ENCODE results near the gene SLC7A8. TPM values are rescaled to one million over a fixed set of nuclear protein-coding genes. Genes with fewer than 3 reads are reported as not detected.

Gene SLC7A8
- polyA plus RNA-seq, 1 donor = 94.4 TPM

GRCh38 chr14:23173031-23173430 is 10.4 kb downstream of the SLC7A8 start:
- no peaks in the 10 kb centered on the region for H3K36me3 ChIP-seq (ENCODE audit: control insufficient read depth, insufficient read depth, low read length)
- no peak overlapping the region for H3K27ac ChIP-seq (ENCODE audit: low read length)

DNA sequence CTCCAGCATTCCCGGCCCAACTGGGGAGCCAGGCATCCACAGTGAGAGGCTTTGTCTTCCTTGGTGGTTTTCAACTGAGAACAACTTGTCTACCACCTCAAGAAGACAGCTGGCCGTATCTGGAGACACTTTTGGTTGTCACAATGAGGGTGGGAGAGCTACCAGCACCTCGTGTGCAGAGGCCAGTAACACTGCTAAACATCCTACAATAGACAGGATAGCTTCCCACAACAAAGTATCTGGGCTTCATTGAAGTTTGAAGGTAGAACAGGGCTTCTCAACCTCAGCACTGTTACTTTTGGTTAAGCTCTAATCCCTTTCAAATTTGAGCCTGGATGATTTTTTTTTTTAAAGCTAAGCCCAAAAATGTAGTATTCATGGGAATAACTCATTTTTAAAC is 10.9 kb downstream of the SLC7A8 start:
- Histone ChIP-seq H3K4me3 (ENCODE audit: low read length) (no peak overlapping the region), H3K9me3 (ENCODE audit: control insufficient read depth, low read depth, low read length) (no peaks in the 10 kb centered on the region), H3K27ac (ENCODE audit: low read length) (no peak overlapping the region), H3K36me3 (ENCODE audit: control insufficient read depth, insufficient read depth, low read length) (no peaks in the 10 kb centered on the region), H3K27me3 (ENCODE audit: control insufficient read depth, insufficient read depth, low read length) (no peaks in the 10 kb centered on the region), H3K4me1 (ENCODE audit: control insufficient read depth, insufficient read depth, low read length) (peaks cover 39% of the 10 kb centered on the region)
- WGBS (ENCODE audit: insufficient coverage, low lambda C conversion rate) = no CpG with 5 or more reads among the region's 3 CpGs
- no peak for DNase-seq

More at GRCh38 chr14:23173031-23173430, 10.4 kb downstream of the SLC7A8 start:
- no peak overlapping the region for H3K4me3 ChIP-seq (ENCODE audit: low read length)
- H3K4me1 ChIP-seq (ENCODE audit: control insufficient read depth, insufficient read depth, low read length) = peaks cover 38% of the 10 kb centered on the region
- no CpG with 5 or more reads among the region's 2 CpGs for WGBS (ENCODE audit: insufficient coverage, low lambda C conversion rate)
- H3K9me3 ChIP-seq (ENCODE audit: control insufficient read depth, low read depth, low read length) = no peaks in the 10 kb centered on the region
- DNase-seq = no peak
- no peaks in the 10 kb centered on the region for H3K27me3 ChIP-seq (ENCODE audit: control insufficient read depth, insufficient read depth, low read length)

- Histone ChIP-seq H3K4me1 (ENCODE audit: control insufficient read depth, insufficient read depth, low read length) (peaks cover 42% of the 10 kb centered on the region), H3K9me3 (ENCODE audit: control insufficient read depth, low read depth, low read length) (no peaks in the 10 kb centered on the region), H3K4me3 (ENCODE audit: low read length) (no peak overlapping the region), H3K27ac (ENCODE audit: low read length) (no peak overlapping the region), H3K36me3 (ENCODE audit: control insufficient read depth, insufficient read depth, low read length) (no peaks in the 10 kb centered on the region), H3K27me3 (ENCODE audit: control insufficient read depth, insufficient read depth, low read length) (no peaks in the 10 kb centered on the region)
- DNase-seq = no peak
- WGBS (ENCODE audit: insufficient coverage, low lambda C conversion rate) = no CpG with 5 or more reads among the region's 5 CpGs
Measured at GRCh38 chr14:23172096-23172495, 11.4 kb downstream of the SLC7A8 start.

GRCh38 chr14:23171222-23171975 is 12.1 kb downstream of the SLC7A8 start:
- WGBS (ENCODE audit: insufficient coverage, low lambda C conversion rate) = no CpG with 5 or more reads among the region's 8 CpGs
- no peaks in the 10 kb centered on the region for H3K9me3 ChIP-seq (ENCODE audit: control insufficient read depth, low read depth, low read length)
- H3K27me3 ChIP-seq (ENCODE audit: control insufficient read depth, insufficient read depth, low read length) = no peaks in the 10 kb centered on the region
- H3K4me1 ChIP-seq (ENCODE audit: control insufficient read depth, insufficient read depth, low read length) = peaks cover 48% of the 10 kb centered on the region
- peaks cover 1% of the 10 kb centered on the region for H3K36me3 ChIP-seq (ENCODE audit: control insufficient read depth, insufficient read depth, low read length)
- H3K4me3 ChIP-seq (ENCODE audit: low read length) = no peak overlapping the region
- no peak for DNase-seq
- H3K27ac ChIP-seq (ENCODE audit: low read length) = no peak overlapping the region

GRCh38 chr14:23169622-23170021 is 13.8 kb downstream of the SLC7A8 start:
- Histone ChIP-seq H3K4me3 (ENCODE audit: low read length) (no peak overlapping the region), H3K27me3 (ENCODE audit: control insufficient read depth, insufficient read depth, low read length) (no peaks in the 10 kb centered on the region), H3K36me3 (ENCODE audit: control insufficient read depth, insufficient read depth, low read length) (peaks cover 14% of the 10 kb centered on the region), H3K9me3 (ENCODE audit: control insufficient read depth, low read depth, low read length) (no peaks in the 10 kb centered on the region), H3K4me1 (ENCODE audit: control insufficient read depth, insufficient read depth, low read length) (peaks cover 49% of the 10 kb centered on the region), H3K27ac (ENCODE audit: low read length) (no peak overlapping the region)
- no peak for DNase-seq
- 100% methylated on average over 3 of the region's 6 CpGs for WGBS (ENCODE audit: insufficient coverage, low lambda C conversion rate)

DNA sequence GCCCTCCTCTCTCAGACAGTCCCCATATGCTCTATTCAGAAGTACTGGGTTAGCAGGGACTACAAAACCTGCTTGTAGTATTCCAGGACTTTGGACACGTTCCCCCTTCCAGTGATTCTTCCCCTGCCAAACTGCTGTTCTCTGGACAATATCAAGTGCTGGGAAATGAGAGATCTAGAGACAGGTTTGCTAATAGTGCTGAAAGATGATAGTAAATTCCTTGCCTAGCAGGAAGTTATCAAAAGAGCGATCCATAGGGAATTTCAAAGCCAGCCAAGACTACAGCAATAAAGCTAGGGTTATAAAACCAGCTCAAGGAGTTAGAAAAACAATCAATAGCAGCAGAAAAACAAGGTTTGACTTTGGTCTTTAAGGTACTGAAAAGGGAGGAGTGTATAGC is 15.2 kb downstream of the SLC7A8 start:
- peak; percentile 66 to 84 for DNase-seq
- no peak overlapping the region for H3K4me3 ChIP-seq (ENCODE audit: low read length)
- peaks cover 19% of the 10 kb centered on the region for H3K36me3 ChIP-seq (ENCODE audit: control insufficient read depth, insufficient read depth, low read length)
- H3K27me3 ChIP-seq (ENCODE audit: control insufficient read depth, insufficient read depth, low read length) = no peaks in the 10 kb centered on the region
- H3K4me1 ChIP-seq (ENCODE audit: control insufficient read depth, insufficient read depth, low read length) = peaks cover 41% of the 10 kb centered on the region
- H3K27ac ChIP-seq (ENCODE audit: low read length) = peak overlapping the region; percentile 60
- 14% methylated on average over 1 of the region's 2 CpGs for WGBS (ENCODE audit: insufficient coverage, low lambda C conversion rate)
- H3K9me3 ChIP-seq (ENCODE audit: control insufficient read depth, low read depth, low read length) = no peaks in the 10 kb centered on the region

DNA sequence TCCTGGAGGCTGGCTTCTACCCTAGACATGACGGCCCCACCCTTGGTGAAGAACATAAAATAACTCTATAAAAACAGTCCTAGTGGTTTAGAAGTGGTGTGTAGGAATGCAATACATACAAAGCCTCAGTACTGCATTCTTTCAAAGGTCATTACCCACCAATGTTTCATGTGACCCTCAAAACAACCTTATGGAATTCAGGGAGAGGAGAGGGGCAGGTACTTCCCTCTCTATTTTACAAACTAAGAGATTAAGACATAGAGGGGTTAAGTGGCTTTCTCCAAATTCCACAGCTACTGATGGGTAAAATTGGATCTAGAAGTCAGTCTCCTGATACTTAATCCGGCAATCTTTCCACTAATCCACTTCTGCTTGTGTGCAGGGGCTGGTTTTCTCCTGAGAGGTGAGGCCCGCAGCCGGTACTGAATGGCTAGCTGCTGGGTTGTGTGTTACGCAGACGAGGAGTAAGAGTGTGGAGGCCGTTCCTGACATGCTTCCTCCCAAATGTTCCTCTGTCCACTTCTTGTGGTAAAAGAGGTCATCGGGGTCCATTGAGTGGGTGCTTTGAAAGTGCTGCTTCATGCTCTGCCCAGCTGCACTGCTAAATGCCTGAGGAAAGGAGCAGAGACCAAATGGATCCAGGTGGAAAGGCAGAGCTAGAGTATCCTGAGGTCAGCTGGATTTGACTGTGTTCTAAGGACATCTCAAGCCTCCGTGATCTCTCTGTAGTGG is 16.2 kb downstream of the SLC7A8 start:
- DNase-seq = no peak
- Histone ChIP-seq H3K9me3 (ENCODE audit: control insufficient read depth, low read depth, low read length) (no peaks in the 10 kb centered on the region), H3K36me3 (ENCODE audit: control insufficient read depth, insufficient read depth, low read length) (peaks cover 19% of the 10 kb centered on the region), H3K27ac (ENCODE audit: low read length) (peak overlapping the region; percentile 60), H3K4me3 (ENCODE audit: low read length) (no peak overlapping the region), H3K4me1 (ENCODE audit: control insufficient read depth, insufficient read depth, low read length) (peaks cover 40% of the 10 kb centered on the region), H3K27me3 (ENCODE audit: control insufficient read depth, insufficient read depth, low read length) (no peaks in the 10 kb centered on the region)
- WGBS (ENCODE audit: insufficient coverage, low lambda C conversion rate) = no CpG with 5 or more reads among the region's 9 CpGs

DNA sequence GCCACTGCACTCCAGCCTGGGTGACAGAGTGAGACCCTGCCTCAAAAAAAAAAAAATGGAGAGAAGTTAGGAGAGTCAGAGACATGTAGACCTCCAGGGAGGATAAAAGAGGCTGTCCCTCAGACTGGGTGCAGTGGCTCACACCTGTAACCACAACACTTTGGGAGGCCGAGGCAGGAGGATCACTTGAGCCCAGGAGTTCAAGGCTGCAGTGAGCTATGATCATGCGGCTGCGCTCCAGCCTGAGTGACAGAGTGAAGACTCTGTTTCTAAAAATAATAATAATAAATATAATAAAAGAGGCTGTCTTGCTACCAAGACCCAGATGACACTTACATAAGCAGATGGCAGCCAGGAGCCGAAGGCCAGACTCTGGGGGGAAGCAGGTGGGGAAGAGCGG is 18.5 kb downstream of the SLC7A8 start:
- H3K27ac ChIP-seq (ENCODE audit: low read length) = no peak overlapping the region
- H3K9me3 ChIP-seq (ENCODE audit: control insufficient read depth, low read depth, low read length) = no peaks in the 10 kb centered on the region
- no peaks in the 10 kb centered on the region for H3K27me3 ChIP-seq (ENCODE audit: control insufficient read depth, insufficient read depth, low read length)
- H3K36me3 ChIP-seq (ENCODE audit: control insufficient read depth, insufficient read depth, low read length) = peaks cover 21% of the 10 kb centered on the region
- 92% methylated on average over 2 of the region's 5 CpGs for WGBS (ENCODE audit: insufficient coverage, low lambda C conversion rate)
- peaks cover 42% of the 10 kb centered on the region for H3K4me1 ChIP-seq (ENCODE audit: control insufficient read depth, insufficient read depth, low read length)
- DNase-seq = no peak
- no peak overlapping the region for H3K4me3 ChIP-seq (ENCODE audit: low read length)

- Histone ChIP-seq H3K9me3 (ENCODE audit: control insufficient read depth, low read depth, low read length) (no peaks in the 10 kb centered on the region), H3K36me3 (ENCODE audit: control insufficient read depth, insufficient read depth, low read length) (peaks cover 21% of the 10 kb centered on the region), H3K27ac (ENCODE audit: low read length) (no peak overlapping the region), H3K4me3 (ENCODE audit: low read length) (no peak overlapping the region), H3K27me3 (ENCODE audit: control insufficient read depth, insufficient read depth, low read length) (no peaks in the 10 kb centered on the region), H3K4me1 (ENCODE audit: control insufficient read depth, insufficient read depth, low read length) (peaks cover 39% of the 10 kb centered on the region)
- WGBS (ENCODE audit: insufficient coverage, low lambda C conversion rate) = 50% methylated on average over 1 of the region's 2 CpGs
- DNase-seq = peak; percentile 64 to 75
Measured at GRCh38 chr14:23164250-23164649, 19.2 kb downstream of the SLC7A8 start.

- H3K27me3 ChIP-seq (ENCODE audit: control insufficient read depth, insufficient read depth, low read length) = no peaks in the 10 kb centered on the region
- H3K4me3 ChIP-seq (ENCODE audit: low read length) = no peak overlapping the region
- H3K9me3 ChIP-seq (ENCODE audit: control insufficient read depth, low read depth, low read length) = no peaks in the 10 kb centered on the region
- DNase-seq = no peak
- no peak overlapping the region for H3K27ac ChIP-seq (ENCODE audit: low read length)
- H3K4me1 ChIP-seq (ENCODE audit: control insufficient read depth, insufficient read depth, low read length) = peaks cover 35% of the 10 kb centered on the region
- peaks cover 21% of the 10 kb centered on the region for H3K36me3 ChIP-seq (ENCODE audit: control insufficient read depth, insufficient read depth, low read length)
- WGBS (ENCODE audit: insufficient coverage, low lambda C conversion rate) = 100% methylated on average over 1 of the region's 2 CpGs
Measured at GRCh38 chr14:23163830-23164229, 19.6 kb downstream of the SLC7A8 start.

All from large intestine (tissue), 3 donors.